Stomach (tissue), 4 donors: ENCODE data around the gene LRAT.

ENCODE experiments used
- CTCF ChIP-seq, 7 experiments: fragments of 450-650 bp in 4 of 7; fragments of 200-600 bp in 3 of 7; sonication (generic) in 3 of 7; IDR thresholded peaks; one replicate each; pipeline ENCODE4 v1.5.1; 2016 to 2019; ENCODE audit warnings: antibody characterized with exemption in 7 of 7, control low read depth in 2 of 7, mild to moderate bottlenecking in 1 of 7
- EP300 ChIP-seq: sonication (generic); formaldehyde crosslinking; IDR thresholded peaks from one replicate; pipeline ENCODE4 v1.6.1; 2017; ENCODE audit warnings: antibody characterized with exemption
- POLR2A ChIP-seq, 4 donors: fragments of 450-650 bp; IDR thresholded peaks; one replicate each; pipeline ENCODE4 v1.6.1; 2016; ENCODE audit warnings: antibody characterized with exemption in 4 of 4, control low read depth in 2 of 4, mild to moderate bottlenecking in 1 of 4, moderate library complexity in 1 of 4
- POLR2AphosphoS5 ChIP-seq, 3 donors: sonication (generic); formaldehyde crosslinking; IDR thresholded peaks; one replicate each; pipeline ENCODE4 v1.6.1; 2016; ENCODE audit warnings: antibody characterized with exemption in 3 of 3

- TF ChIP-seq POLR2A (IDR thresholded peaks at IDR 0.05) (no peak), CTCF (IDR thresholded peaks at IDR 0.05) (no peak), POLR2AphosphoS5 (IDR thresholded peaks at IDR 0.05) (no peak), EP300 (no peak)
Observed at GRCh38 chr4:154731756-154732155, 12.0 kb upstream of the LRAT start.
